Bone marrow (tissue), 2 donors: Measurements from ENCODE around the gene ANKRD66.
"Not testable (repeated sequence)": the region's sequence is repeated elsewhere in the genome, so short reads cannot be mapped to it uniquely, and the experiment has no call there.

Source experiments
- DNase-seq, 2 donors: peaks; one replicate each; lab custom pipeline; 2025; lab: John Stamatoyannopoulos, UW

Gene ANKRD66

GRCh38 chr6:46746696-46747095 is at the start of gene ANKRD66:
Gene ANKRD66 (plus strand): TSS chr6:46746933. CDS start chr6:46751949, 5,016 bp downstream.
- no peak for DNase-seq

DNA sequence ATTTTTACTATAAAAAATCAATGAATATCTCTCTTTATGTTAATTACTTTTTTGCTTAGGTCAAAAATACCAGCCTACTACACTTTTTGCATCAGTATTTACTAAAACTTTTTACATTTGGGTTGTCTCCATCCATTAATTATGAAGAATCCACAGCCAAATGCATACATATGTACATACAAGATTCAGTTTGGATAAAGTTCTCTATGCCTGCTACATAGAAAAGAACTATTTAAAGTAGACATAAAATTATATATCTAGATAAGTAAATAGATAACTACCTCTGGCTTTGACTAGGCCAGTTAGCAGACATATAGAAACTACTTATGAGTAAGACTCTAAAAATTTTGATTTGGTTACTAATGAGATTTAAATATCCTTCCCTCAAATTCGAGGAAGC is 46.8 kb upstream of the ANKRD66 start:
- DNase-seq: no peak

DNA sequence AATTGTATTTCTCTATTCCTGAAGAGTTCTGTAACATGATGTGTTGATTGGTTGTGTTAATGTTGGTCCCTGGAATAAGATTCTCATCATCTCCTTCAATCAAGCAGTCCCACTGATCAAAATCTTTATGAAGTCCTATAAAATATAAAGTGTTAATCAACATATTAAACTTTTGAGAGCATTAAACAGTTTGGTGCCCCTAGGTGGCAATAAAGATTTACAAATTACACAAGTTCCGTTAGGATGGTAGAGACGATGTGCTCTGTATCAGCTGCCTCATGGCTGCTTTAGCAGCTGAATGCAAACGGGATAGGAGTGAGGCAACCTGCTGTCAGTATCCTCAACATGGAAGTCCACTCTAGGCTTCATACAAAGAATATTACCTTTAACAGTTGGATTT is 42.2 kb upstream of the ANKRD66 start:
- DNase-seq: peak in 1 of 2 donors; percentile 18

- no peak for DNase-seq
These were observed 40.3 kb upstream of the ANKRD66 start for GRCh38 chr6:46706464-46706863.

- DNase-seq: no peak
These were observed 35.2 kb upstream of the ANKRD66 start for GRCh38 chr6:46711491-46711890.

- peak in 1 of 2 donors; percentile 19 for DNase-seq
These were observed 31.6 kb upstream of the ANKRD66 start for GRCh38 chr6:46715141-46715540.

DNA sequence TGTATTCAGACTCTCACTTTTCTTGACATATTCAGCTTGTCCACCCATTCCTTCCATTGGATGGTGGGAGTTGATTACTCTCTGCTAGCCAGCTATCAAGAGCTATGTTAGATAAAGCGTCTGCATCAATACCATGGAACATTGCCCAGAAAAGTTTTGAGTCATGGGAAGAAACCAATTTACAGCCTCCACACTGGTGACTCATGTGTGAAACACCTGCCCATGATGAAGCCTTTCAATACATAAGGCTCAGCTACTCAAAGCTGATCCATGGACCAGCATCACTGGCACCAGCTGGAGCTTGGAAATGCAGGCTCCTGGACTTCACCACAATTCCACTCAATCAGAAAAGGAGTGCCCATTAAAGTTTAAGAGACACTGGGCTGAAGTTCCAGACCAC is 27.6 kb upstream of the ANKRD66 start:
- no peak for DNase-seq

GRCh38 chr6:46720401-46720800 is 26.3 kb upstream of the ANKRD66 start:
- no peak for DNase-seq

DNA sequence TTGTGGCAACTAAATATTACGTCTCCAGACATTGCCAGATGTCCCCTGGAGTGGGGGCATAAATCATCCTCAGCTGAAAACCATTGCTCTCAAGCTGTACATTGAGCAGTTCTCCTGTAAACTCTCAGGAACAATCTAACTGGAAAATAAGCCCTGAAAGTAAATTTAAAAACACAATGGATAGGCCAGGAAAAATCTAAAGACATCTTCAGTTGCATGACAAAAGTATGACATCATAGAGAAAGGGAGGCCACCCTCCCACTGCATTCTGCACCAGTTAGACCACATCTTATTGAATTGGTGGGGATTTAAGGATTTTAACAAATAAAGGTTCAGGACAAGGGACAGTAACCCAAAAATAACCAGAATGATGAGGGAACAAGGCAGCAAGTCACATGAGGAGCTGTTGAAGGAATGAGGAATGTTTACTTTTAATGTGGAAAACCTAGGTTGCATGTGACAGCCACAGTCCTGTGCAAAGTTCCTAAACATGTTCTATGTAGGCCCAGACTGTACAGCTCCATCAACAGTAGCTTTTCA is 16.9 kb upstream of the ANKRD66 start:
- no peak for DNase-seq

- DNase-seq: peak in 1 of 2 donors; percentile 18
These were observed 15.7 kb upstream of the ANKRD66 start for GRCh38 chr6:46730921-46731461.

DNA sequence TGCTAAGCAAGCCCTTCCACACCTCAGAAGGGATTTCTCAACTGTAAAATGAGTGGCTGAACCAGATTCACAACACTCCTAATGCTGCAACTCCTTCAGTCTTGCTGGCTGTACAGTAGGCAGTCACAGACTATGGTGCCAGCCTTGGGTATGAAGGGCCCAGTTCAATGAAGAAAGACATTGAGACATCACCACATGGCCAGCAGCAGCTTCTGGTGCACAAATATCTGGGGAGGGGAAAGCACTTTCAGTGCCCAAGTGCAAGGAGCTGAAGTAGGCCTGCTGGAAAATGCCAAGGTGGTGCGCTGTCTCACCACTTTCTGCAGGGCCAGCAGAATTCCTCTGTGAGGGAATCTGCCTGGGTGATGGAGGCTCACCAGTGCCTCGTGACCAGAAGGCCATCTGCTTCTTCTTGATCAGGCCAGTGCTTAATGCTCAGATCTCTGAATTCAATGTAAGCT is 13.4 kb upstream of the ANKRD66 start:
- no peak for DNase-seq

DNA sequence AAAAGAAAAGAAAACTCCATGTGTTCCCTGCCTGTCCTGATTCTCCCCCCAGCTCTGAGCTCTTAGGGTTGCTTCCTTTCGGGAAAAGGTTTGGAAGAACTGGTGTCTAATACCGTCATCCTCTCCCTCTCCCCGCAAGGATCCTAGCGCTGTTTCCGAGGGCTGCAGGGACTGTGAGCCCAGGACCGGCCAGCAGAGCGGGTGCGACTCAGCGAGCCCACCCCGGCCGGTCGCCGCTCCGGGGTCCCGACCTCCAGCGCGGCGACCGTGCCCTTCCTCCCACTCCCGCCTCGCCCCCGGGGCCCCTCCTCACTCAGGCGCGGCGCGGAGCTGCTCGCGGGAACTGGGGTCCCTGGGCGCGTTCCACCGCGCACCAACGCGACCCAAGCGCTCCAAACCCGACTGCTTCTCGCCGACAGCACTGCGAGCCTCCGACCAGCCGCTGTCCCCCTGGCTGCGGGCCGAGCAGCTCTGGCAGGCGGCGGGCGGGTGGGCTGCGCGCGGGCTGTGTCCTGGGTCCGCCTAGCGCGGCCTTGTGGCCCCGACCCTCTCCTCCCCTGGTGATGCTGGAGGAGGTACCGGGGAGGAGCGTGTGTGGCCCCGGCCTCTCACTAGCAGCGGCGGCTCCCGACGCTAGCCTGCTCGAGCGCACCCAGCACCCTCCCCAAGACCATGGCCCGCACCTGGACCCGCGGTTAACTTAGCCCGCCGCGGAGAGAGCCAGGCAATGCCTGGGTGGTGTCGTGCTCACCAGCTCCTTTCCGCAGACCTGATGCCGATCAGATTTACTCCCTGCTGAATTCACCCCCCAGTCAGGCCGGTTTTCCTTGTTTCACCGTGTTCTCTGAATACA is 11.6 kb upstream of the ANKRD66 start, which contains the start of gene PLA2G7:
PLA2G7 (minus strand) TSS at position 509 of the 853 bp plus-strand sequence. CDS start 12,484 bp downstream, outside the sequence.
- DNase-seq: peak in 1 of 2 donors; percentile 53

GRCh38 chr6:46735720-46736031 is 11.1 kb upstream of the ANKRD66 start:
- no peak for DNase-seq

DNA sequence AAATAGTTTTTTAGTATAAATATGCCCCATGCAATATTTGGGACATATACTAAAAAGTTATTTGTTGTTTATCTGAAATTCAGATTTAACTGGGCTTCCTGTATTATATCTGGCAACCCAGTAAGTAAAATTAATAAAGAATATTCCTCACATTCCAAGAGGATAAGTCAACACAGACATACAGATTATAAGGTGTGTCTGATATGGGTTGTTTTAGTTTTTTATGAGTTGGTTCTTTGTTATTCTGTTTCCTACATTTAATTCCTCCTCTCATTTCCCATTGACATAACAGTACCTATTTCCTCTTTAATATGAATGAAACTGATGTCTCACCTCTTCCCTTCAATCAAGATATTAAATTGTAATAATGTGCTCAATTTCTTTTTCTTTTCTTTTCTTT is 9.8 kb upstream of the ANKRD66 start:
- no peak for DNase-seq

GRCh38 chr6:46741482-46741881 is 5.3 kb upstream of the ANKRD66 start:
- DNase-seq: no peak

GRCh38 chr6:46741910-46742309 is 4.8 kb upstream of the ANKRD66 start:
- no peak for DNase-seq

DNA sequence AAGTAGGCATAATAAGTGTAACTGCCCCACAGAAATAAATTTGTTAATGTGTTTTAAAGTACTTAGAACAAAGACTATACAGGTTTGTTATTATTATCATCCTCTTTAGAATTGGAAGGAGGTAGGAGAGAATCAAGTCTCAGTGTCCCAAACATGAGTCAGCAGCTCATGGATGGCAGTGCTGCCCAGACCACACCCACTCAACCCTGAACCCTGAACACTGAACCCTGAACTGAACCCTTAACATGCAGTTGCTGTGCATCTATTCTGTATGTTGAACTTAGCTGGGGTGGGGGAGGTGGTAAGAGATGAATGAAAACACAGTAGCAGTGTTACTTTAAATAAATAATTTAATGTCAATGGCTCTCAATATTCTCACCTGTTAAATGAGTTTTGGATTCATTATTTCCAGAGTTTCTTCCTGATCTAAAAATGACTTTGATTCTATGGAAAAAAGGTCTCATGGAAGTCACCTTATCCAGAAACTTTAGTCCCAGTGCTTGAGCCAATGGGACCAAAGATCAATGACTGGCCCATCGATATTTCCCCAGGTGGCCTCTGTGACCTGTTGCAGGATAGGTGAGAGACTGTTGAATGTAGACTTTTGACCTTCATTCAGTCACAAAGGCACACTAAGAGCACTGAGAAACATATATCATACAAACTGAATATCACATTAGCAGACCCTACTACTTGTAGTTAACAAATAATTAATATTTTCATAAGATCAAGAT is 3.1 kb upstream of the ANKRD66 start:
- no peak for DNase-seq

DNA sequence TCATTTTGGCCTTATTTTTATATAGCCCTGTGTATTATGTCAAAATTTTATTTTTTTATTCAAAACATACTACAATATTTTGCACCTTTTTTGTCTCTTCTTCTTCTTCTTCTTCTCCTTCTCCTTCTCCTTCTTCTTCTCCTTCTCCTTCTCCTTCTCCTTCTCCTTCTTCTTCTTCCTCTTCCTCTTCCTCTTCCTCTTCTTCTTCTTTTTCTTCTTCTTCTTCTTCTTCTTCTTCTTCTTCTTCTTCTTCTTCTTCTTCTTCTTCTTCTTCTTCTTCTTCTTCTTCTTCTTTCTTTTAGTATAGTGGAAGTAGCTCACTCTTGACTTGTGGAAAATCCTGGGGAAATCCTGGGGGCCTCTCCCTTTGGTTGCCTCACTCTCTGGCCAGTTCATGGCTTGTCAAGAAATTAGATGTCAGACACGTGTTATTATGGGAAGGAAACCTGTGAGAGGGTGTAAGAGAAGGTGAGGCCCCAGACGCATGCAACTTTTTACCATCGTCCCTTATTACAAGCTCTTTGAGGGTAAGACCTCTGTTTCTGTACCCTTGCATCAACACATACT is 2.5 kb upstream of the ANKRD66 start:
- not testable (repeated sequence) for DNase-seq

DNA sequence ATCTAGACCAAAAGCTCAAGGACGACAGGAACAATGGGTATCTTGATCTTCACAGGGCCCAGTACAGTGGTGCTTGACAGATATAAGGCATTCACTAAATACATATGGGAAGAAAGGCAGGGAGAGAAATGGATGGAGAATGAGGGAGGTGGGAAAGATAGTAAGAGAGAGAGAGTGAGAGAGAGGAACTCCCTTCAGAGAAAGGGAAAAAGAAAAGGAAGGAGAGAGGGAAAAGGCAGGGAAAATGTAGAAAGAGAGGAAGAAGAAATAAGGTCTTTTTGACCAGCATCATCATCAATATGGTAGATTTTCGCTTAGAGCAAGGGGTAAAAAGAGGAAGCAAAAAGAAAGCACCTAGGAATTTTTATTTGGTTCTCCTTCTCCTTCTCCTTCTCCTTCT is 760 bp upstream of the ANKRD66 start:
- no peak for DNase-seq

GRCh38 chr6:46748940-46749503 is 2.3 kb downstream of the ANKRD66 start:
- DNase-seq: no peak

- no peak for DNase-seq
These were observed 3.0 kb downstream of the ANKRD66 start for GRCh38 chr6:46749731-46750130.

- no peak for DNase-seq
These were observed 4.9 kb downstream of the ANKRD66 start for GRCh38 chr6:46751658-46752057.
